IMR-90 (cell line): ENCODE data around the gene BTNL2. TPM values are rescaled to one million over a fixed set of nuclear protein-coding genes. Genes with fewer than 3 reads are reported as not detected.

Source experiments
- ATAC-seq: fragments of 200-7000 bp; cut with Tn5 transposase; 2 replicates; pipeline ENCODE4 v1.9.1; 2020; ENCODE audit warnings: low read depth, mild to moderate bottlenecking, moderate library complexity
- BruUV-seq: library from RNA; stranded (reverse); fragments of 400-500 nt; replicated peaks from 2 replicates; lab custom pipeline; 2021; lab: Mats Ljungman, UMichigan
- CTCF ChIA-PET: fragments of 300-600 bp; formaldehyde crosslinking; extraction: SDS; loops from one replicate; lab custom pipeline; 2021; ENCODE audit warnings: antibody characterized with exemption; lab: Yijun Ruan, JAX
- POLR2A ChIA-PET: fragments of 300-600 bp; sonication (Branson Sonifier 250); formaldehyde crosslinking; loops from one replicate; lab custom pipeline; 2022; ENCODE audit warnings: antibody characterized with exemption; ENCODE audit not compliant: unreplicated experiment; lab: Charles Lee
- DNase-seq: peaks from one replicate; pipeline ENCODE4 v3.0.0; 2013
- H2AFZ ChIP-seq: replicated peaks from 2 replicates; pipeline ENCODE3; 2013; ENCODE audit warnings: low read length, mild to moderate bottlenecking; ENCODE audit not compliant: poor library complexity
- H2AK5ac ChIP-seq: 2 replicates; pipeline ENCODE4 v1.6.1; 2013; ENCODE audit warnings: low read depth, low read length, inconsistent platforms
- H2AK9ac ChIP-seq: replicated peaks from 2 replicates; pipeline ENCODE3; 2013; ENCODE audit warnings: mild to moderate bottlenecking, low read depth, low read length, moderate library complexity; ENCODE audit not compliant: poor library complexity
- H2BK120ac ChIP-seq: 2 replicates; pipeline ENCODE4 v1.6.1; 2013; ENCODE audit warnings: low read depth, low read length, inconsistent platforms
- H2BK15ac ChIP-seq: 3 replicates; pipeline ENCODE4 v1.6.1; 2013; ENCODE audit warnings: low read depth, low read length, inconsistent platforms
- H2BK20ac ChIP-seq: 2 replicates; pipeline ENCODE4 v1.6.1; 2013; ENCODE audit warnings: low read depth, mild to moderate bottlenecking, inconsistent platforms, low read length, moderate library complexity
- H2BK5ac ChIP-seq: 2 replicates; pipeline ENCODE4 v1.6.1; 2013; ENCODE audit warnings: mild to moderate bottlenecking, low read depth, low read length, inconsistent platforms; ENCODE audit not compliant: poor library complexity, severe bottlenecking
- H3K14ac ChIP-seq: replicated peaks from 2 replicates; pipeline ENCODE4 v1.6.1; 2013; ENCODE audit warnings: low read depth, low read length, inconsistent platforms
- H3K18ac ChIP-seq: 2 replicates; pipeline ENCODE4 v1.6.1; 2013; ENCODE audit warnings: low read depth, low read length, control low read depth
- H3K23ac ChIP-seq: 2 replicates; pipeline ENCODE4 v1.6.1; 2013; ENCODE audit warnings: low read depth, low read length, inconsistent platforms
- H3K27ac ChIP-seq: 2 replicates; pipeline ENCODE4 v1.5.1; 2013; ENCODE audit warnings: mild to moderate bottlenecking, control low read depth, low read length; ENCODE audit not compliant: insufficient read depth
- H3K27me3 ChIP-seq: 2 replicates; pipeline ENCODE4 v1.6.1; 2013; ENCODE audit warnings: low read length; ENCODE audit not compliant: control insufficient read depth, insufficient read depth
- H3K36me3 ChIP-seq: 2 replicates; pipeline ENCODE4 v1.6.1; 2013; ENCODE audit warnings: low read length, mixed read lengths; ENCODE audit not compliant: control insufficient read depth, insufficient read depth
- H3K4ac ChIP-seq: 2 replicates; pipeline ENCODE4 v1.6.1; 2013; ENCODE audit warnings: low read depth, low read length, inconsistent platforms
- H3K4me1 ChIP-seq: 2 replicates; pipeline ENCODE4 v1.6.1; 2013; ENCODE audit warnings: low read length, mixed read lengths; ENCODE audit not compliant: control insufficient read depth, insufficient read depth
- H3K4me2 ChIP-seq: 2 replicates; pipeline ENCODE4 v1.6.1; 2013; ENCODE audit warnings: low read depth, mild to moderate bottlenecking, control low read depth, low read length, moderate library complexity
- H3K4me3 ChIP-seq: 2 replicates; pipeline ENCODE4 v1.5.1; 2013; ENCODE audit warnings: low read depth, mild to moderate bottlenecking, control low read depth, low read length, moderate library complexity; ENCODE audit not compliant: insufficient read depth
- H3K56ac ChIP-seq: 2 replicates; pipeline ENCODE4 v1.6.1; 2013; ENCODE audit warnings: low read length, inconsistent platforms; ENCODE audit not compliant: insufficient read depth; ENCODE audit errors: extremely low read depth
- H3K79me1 ChIP-seq, 2 experiments: 2 replicates each; pipeline ENCODE4 v1.6.1; 2013; ENCODE audit warnings: low read length in 2 of 2, inconsistent platforms in 1 of 2, low read depth in 1 of 2
- H3K9ac ChIP-seq: 2 replicates; pipeline ENCODE4 v1.6.1; 2013; ENCODE audit warnings: low read depth, low read length, control low read depth
- H3K9me1 ChIP-seq: 2 replicates; pipeline ENCODE4 v1.6.1; 2013; ENCODE audit warnings: low read length, inconsistent platforms; ENCODE audit not compliant: insufficient read depth
- H3K9me3 ChIP-seq: 2 replicates; pipeline ENCODE4 v1.6.1; 2013; ENCODE audit warnings: low read length; ENCODE audit not compliant: control insufficient read depth, insufficient read depth
- H4K20me1 ChIP-seq: 2 replicates; pipeline ENCODE4 v1.6.1; 2013; ENCODE audit warnings: low read length, inconsistent platforms; ENCODE audit not compliant: insufficient read depth
- H4K5ac ChIP-seq: 2 replicates; pipeline ENCODE4 v1.6.1; 2013; ENCODE audit warnings: mild to moderate bottlenecking, low read depth, low read length, control low read depth
- H4K8ac ChIP-seq, 2 experiments: 2 replicates each; pipeline ENCODE4 v1.6.1; 2013; ENCODE audit warnings: low read depth in 2 of 2, low read length in 2 of 2, control low read depth in 1 of 2, inconsistent platforms in 1 of 2
- H4K91ac ChIP-seq: 2 replicates; pipeline ENCODE4 v1.6.1; 2013; ENCODE audit warnings: low read depth, low read length, inconsistent platforms; ENCODE audit not compliant: insufficient read depth
- BHLHE40 ChIP-seq: fragments of 150-350 bp; IDR thresholded peaks from 2 replicates; pipeline ENCODE4 v1.6.1; 2016; ENCODE audit warnings: mild to moderate bottlenecking, low read depth, low read length
- ELK1 ChIP-seq: fragments of 150-350 bp; IDR thresholded peaks from 2 replicates; pipeline ENCODE4 v1.6.1; 2016; ENCODE audit warnings: low read depth, mild to moderate bottlenecking, low read length, moderate library complexity, borderline replicate concordance
- MAFK ChIP-seq: IDR thresholded peaks from 2 replicates; pipeline ENCODE4 v1.6.1; 2012; ENCODE audit warnings: low read depth, low read length, improper control_type of control experiment
- MXI1 ChIP-seq: IDR thresholded peaks from 2 replicates; pipeline ENCODE4 v1.6.1; 2012; ENCODE audit warnings: low read depth, mild to moderate bottlenecking, low read length, moderate library complexity, borderline replicate concordance
- NFE2L2 ChIP-seq: fragments of 150-350 bp; IDR thresholded peaks from 2 replicates; pipeline ENCODE4 v1.6.1; 2016; ENCODE audit warnings: low read depth, mild to moderate bottlenecking, low read length
- POLR2A ChIP-seq: IDR thresholded peaks from 2 replicates; pipeline ENCODE4 v1.6.1; 2012; ENCODE audit warnings: mild to moderate bottlenecking, low read depth, low read length
- RCOR1 ChIP-seq: IDR thresholded peaks from 2 replicates; pipeline ENCODE4 v1.6.1; 2012; ENCODE audit warnings: mild to moderate bottlenecking, low read length, improper control_type of control experiment; ENCODE audit not compliant: insufficient replicate concordance
- RFX5 ChIP-seq: IDR thresholded peaks from 2 replicates; pipeline ENCODE4 v1.8.0; 2012; ENCODE audit warnings: low read depth, mild to moderate bottlenecking, low read length, moderate library complexity
- WGBS, 2 experiments: methylation state at CpG; one replicate each; pipeline versions ENCODE4 v1.1.5 to v1.1.7; 2013; ENCODE audit warnings: missing lambda C conversion rate in 2 of 2; ENCODE audit not compliant: insufficient read length in 1 of 2; ENCODE audit errors: extremely low coverage in 2 of 2; 5-methylcytosine and 5-hydroxymethylcytosine counted together
- dilution Hi-C: fragments of 300-500 bp; cut with HindIII; formaldehyde crosslinking; loops from one replicate; pipeline ENCODE4 v1.14.3; 2018; ENCODE audit warnings: low sequenced_read_pairs; ENCODE audit not compliant: unreplicated experiment
- in situ Hi-C: fragments of 300-500 bp; cut with MboI; formaldehyde crosslinking; loops from 3 replicates; pipeline ENCODE4 v1.14.3; 2019; ENCODE audit warnings: low sequenced_read_pairs, inconsistent platforms, mixed read lengths
- intact Hi-C: fragments of 100-400 bp; cut with micrococcal nuclease; formaldehyde crosslinking; loops from 2 replicates; pipeline ENCODE4 v1.10.0; 2022
- polyA plus RNA-seq, 3 experiments: library from polyadenylated mRNA; depleted of rRNA; stranded (reverse); fragments of >200 nt; gene quantifications; 2 replicates each; pipeline ENCODE4 v1.2.3, GENCODE V29; 2012; ENCODE audit warnings: low replicate concordance in 1 of 3
- total RNA-seq: library from RNA; depleted of rRNA; stranded (reverse); fragments of >200 nt; gene quantifications from 2 replicates; pipeline ENCODE4 v1.2.3, GENCODE V29; 2012
- TF ChIP-seq, protein P1 (sequence below): fragments of 150-350 bp; IDR thresholded peaks from 2 replicates; pipeline ENCODE4 v1.6.1; 2017; ENCODE audit warnings: mild to moderate bottlenecking, antibody characterized with exemption, low read length, low read depth

Gene BTNL2
- total and polyA plus RNA-seq, 2 of the 4 experiments (the other 2 are of a cell fraction), result not detected

GRCh38 chr6:32371229-32371628 is 35.8 kb downstream of the BTNL2 start:
- H2BK20ac ChIP-seq, result peak overlapping the region; percentile 12; the same call in 1 of the 2 replicates
- H2BK15ac ChIP-seq, result no peak overlapping the region
- WGBS, 2 experiments, result no CpG with 5 or more reads among the region's 1 CpG
- no peak overlapping the region for H3K56ac ChIP-seq
- in situ Hi-C loops (no loop called here), intact Hi-C loops (no loop called here), dilution Hi-C loops (no loop called here)
- ChIA-PET POLR2A (no interaction called here), CTCF (interaction anchor here (0.6 kb wide), 1 partner anchor 38 kb away, joined by 3 read pairs; no protein-coding TSS in a partner anchor)
- H3K4me3 ChIP-seq, result no peak overlapping the region
- BruUV-seq, result no TSS peak
- no peak overlapping the region for H3K4ac ChIP-seq
- no peak overlapping the region for H3K23ac ChIP-seq
- no peaks in the 10 kb centered on the region for H3K36me3 ChIP-seq
- H2AFZ ChIP-seq, result no peak overlapping the region
- ATAC-seq (no peak), DNase-seq (peak; percentile 6)
- H3K27ac ChIP-seq, result no peak overlapping the region
- H4K91ac ChIP-seq, result no peak overlapping the region
- H3K9me3 ChIP-seq, result no peaks in the 10 kb centered on the region
- H2BK120ac ChIP-seq, result peak overlapping the region; percentile 51; the same call in 1 of the 2 replicates
- H3K9me1 ChIP-seq, result no peaks in the 10 kb centered on the region
- TF ChIP-seq RFX5 (no peak), RCOR1 (no peak), MAFK (no peak), BHLHE40 (no peak), POLR2A (no peak), NFE2L2 (no peak), MXI1 (no peak), ELK1 (no peak)
- TF ChIP-seq, protein P1, sequence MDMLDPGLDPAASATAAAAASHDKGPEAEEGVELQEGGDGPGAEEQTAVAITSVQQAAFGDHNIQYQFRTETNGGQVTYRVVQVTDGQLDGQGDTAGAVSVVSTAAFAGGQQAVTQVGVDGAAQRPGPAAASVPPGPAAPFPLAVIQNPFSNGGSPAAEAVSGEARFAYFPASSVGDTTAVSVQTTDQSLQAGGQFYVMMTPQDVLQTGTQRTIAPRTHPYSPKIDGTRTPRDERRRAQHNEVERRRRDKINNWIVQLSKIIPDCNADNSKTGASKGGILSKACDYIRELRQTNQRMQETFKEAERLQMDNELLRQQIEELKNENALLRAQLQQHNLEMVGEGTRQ, result no peak
- H3K18ac ChIP-seq, result peak overlapping the region; percentile 69; the same call in 1 of the 2 replicates
- peaks cover 3% of the 10 kb centered on the region; the same call in 1 of the 2 replicates for H3K27me3 ChIP-seq
- 0 out of 4 replicates have a peak overlapping the region, but pooled peaks of 1 of the 2 experiments have one; percentile 40 for H4K8ac ChIP-seq
- H3K4me1 ChIP-seq, result peaks cover 2% of the 10 kb centered on the region; the same call in 1 of the 2 replicates
- H2BK5ac ChIP-seq, result no peak overlapping the region
- H2AK9ac ChIP-seq, result no peak overlapping the region
- no peak overlapping the region for H3K9ac ChIP-seq
- 0 out of 2 replicates have a peak overlapping the region, but pooled peaks have one; percentile 48 for H3K14ac ChIP-seq
- no peak overlapping the region for H2AK5ac ChIP-seq
- no peak overlapping the region for H3K4me2 ChIP-seq
- H4K5ac ChIP-seq, result peak overlapping the region; percentile 43; the same call in 1 of the 2 replicates
- H3K79me1 ChIP-seq, result no peaks in the 10 kb centered on the region
- H4K20me1 ChIP-seq, result no peaks in the 10 kb centered on the region
